ENCODE measurements around the gene LRIG1.

DNA sequence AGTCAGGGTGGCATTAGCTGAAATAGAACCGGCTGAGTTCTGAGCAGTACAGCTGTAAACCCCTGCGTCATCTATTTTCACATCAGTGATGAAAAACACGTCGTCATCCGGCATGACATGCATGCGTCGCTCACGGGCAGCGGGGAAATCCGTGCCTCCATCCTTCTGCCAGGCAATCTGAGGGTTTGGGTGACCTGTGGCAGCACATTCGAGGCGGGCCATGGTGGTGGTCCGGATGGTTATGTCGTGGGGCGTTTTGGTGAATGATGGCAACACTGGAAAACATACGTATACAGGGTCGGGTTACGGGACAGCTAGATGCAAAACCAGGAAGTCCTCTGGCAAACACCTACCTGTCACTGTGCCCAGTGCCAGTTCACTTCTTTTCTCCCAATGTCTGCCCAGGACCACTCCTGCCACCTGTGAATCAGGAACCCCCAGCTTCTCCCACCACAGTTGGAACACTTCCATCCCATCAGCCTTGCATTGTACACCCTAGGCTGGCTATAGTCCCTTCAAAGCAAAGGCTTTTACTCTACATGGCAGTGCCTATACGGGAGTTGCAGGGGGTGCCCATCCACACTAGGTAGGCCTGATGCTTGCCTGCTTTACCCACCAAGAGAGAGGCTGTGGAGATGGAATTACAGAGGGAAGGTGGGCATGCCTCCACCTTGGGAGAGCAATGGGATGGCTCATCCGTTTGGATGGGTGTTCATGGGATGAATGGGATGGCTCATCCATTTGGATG is 116.7 kb downstream of the LRIG1 start:
- no peak for TF ChIP-seq CTCF (IDR thresholded peaks at IDR 0.05)
- no peak for TF ChIP-seq POLR2AphosphoS5 (IDR thresholded peaks at IDR 0.05; ENCODE audit: low read depth, low read length)
- TF ChIP-seq REST (IDR thresholded peaks at IDR 0.05; ENCODE audit: insufficient read depth in 1 of 2, low read depth in 2 of 2, low read length in 1 of 2) = no peak
- TF ChIP-seq SIN3A (IDR thresholded peaks at IDR 0.05; ENCODE audit: borderline replicate concordance, insufficient read depth, low read depth, low read length) = no peak
- no peak for TF ChIP-seq TCF7L2 (IDR thresholded peaks at IDR 0.05; ENCODE audit: low read depth, low read length)

Measured in Panc1 (cell line).